ENCODE data around the gene RPS6KA5.
"Not testable (repeated sequence)": the region's sequence is repeated elsewhere in the genome, so short reads cannot be mapped to it uniquely, and the experiment has no call there.

Gene RPS6KA5

DNA sequence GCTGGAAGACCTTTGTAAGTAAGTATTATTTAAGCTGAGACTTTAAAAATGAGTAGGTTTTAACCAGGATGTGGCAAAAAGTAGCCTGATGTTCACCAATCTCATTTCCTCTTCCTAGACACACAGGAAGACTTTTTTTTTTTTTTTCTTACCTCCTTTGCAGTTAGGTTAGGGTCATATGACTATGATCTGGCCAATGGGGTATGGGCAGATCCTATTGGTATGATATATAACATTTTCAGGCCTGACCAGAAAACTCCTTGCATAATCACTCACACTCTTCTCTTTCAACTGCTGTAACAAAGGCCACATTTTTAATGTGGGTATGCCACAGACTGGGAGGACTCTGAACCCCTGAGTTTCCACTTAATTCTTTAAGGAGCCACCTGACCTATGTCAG lies 2.7 kb upstream of the RPS6KA5 start:
- DNase-seq = no peak

- DNase-seq = no peak
Measured at GRCh38 chr14:91062600-91062999, 2.2 kb upstream of the RPS6KA5 start.

DNA sequence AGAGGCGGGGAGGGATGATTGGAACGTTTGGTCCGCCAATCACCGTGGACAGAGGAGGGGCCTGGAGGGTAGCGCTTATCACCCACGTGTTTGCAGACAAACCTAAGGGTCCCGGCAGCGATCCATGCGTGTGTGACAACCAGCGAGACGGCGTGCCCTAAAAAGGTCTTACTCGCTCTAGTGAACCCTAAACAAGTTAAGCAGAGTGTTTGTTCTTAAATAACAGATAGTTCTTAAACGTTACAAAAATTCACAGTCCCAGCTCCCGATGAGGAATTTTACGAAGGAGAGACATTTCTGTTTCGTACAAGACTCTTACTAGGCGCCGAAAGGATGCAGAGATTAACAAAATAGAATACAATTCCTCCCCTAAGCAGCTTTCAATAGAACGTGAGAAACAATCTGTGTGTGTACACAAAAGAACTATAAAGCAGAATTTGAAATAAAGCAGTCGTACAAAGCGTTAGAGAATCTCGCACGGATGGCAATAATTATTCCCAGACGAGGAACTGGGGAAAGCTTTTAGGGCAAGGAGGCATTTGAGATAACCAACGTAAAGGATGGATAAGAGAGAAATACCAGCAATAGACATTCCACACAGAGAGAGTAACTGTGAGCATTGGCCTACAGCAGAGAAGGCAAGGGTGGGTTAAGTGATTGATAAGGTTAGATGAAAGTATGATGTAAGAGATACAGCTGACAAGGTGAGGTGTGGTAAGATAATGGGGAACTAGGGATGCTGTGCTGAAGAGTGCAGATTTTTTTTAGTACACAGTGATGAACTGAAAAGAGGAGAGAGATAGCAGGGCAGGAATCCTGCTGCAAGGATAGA lies 831 bp upstream of the RPS6KA5 start:
- DNase-seq = no peak

GRCh38 chr14:91059576-91060350 lies 678 bp downstream of the RPS6KA5 start:
- DNase-seq = no peak

DNA sequence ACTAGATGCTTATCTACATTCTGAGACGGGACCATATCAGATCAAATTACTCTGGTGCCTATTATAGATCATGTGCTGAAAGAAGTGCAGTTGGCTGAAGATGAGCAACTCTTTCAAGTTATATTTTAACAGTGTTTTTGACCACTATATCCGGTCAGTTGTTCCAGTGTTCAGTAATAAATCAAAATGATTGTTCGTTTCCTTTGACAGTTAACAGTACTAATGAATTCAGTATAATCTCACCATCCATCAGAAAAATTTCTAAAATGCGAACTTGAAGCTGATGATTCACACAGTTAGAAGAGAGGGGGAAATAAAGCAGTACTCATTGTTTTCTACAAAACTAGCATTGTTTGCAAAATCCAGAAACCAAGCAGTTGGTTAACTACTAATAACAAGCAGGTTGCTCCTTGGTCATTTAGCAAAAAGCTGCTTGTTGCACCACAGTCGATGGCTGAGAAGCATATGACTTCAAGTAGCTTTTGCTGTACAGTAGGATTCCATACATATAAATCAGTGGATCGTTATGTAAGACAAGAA lies 2.3 kb downstream of the RPS6KA5 start:
- DNase-seq = no peak

- no peak for DNase-seq
Measured at GRCh38 chr14:91056361-91056760, 4.1 kb downstream of the RPS6KA5 start.

GRCh38 chr14:91055016-91055415 lies 5.4 kb downstream of the RPS6KA5 start:
- no peak for DNase-seq

DNA sequence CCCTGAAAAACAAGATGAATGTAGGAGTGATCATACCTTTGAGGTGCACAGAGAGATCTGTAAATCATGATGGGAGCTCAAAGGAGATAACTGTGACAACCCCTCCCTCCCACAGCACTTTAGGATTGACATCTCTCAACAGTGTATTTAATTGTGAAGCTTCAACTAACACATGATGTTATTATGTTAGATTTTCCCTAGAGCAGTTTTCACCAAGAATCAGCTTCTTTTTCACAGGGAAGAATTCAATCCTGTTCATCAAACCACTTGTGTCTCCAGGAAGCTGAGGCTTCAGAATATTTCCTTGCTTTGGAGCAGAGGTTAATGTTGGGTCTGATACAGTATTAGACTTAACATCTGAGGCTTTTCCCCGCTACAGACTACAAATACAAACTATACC lies 11.8 kb downstream of the RPS6KA5 start:
- no peak for DNase-seq

DNA sequence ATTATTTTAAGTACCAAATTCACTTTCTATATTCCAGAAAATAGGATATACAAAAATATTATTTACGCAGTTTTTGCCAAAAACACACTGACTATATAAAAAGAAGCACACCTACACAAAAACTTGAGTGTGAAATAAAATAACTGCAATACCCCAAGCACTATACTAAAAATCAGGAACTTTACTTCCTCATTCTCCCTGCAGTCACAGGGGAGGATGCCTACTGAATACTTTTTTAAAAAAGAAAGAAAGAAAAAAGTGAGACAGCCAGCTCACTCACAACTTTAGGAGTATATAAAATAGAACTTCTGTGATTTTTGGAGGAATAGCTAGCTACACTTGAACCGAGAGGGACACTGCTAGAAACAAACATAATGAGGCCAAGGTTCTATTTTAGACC lies 12.2 kb downstream of the RPS6KA5 start:
- DNase-seq = no peak

- DNase-seq = no peak
Measured at GRCh38 chr14:91047174-91047753, 13.2 kb downstream of the RPS6KA5 start.

DNA sequence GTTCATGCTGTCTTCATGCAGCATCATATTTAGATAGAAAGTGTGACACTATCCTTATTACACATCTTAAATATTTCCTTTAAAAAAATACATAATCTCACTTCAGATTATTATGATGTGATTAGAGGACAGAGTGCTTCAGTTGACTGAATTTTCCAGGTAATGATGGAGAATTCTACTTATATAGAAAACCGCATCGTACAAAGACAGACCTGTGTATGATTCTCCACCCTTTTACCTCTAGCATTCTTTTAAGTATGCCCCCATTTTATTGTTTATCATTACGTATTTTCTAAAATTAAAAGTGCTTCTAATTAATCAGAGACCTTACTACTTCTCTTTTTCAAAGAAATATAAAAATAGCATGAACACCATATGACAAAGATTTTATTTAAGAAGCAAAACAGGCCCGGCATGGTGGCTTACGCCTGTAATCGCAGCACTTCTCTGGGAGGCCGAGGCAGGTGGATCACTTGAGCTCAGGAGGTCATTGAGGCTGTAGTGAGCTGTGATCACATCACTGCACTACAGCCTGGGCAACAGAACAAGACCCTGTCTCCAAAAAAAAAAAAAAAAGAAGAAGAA lies 13.9 kb downstream of the RPS6KA5 start:
- no peak for DNase-seq

- no peak for DNase-seq
Measured at GRCh38 chr14:91041450-91041849, 19.0 kb downstream of the RPS6KA5 start.

DNA sequence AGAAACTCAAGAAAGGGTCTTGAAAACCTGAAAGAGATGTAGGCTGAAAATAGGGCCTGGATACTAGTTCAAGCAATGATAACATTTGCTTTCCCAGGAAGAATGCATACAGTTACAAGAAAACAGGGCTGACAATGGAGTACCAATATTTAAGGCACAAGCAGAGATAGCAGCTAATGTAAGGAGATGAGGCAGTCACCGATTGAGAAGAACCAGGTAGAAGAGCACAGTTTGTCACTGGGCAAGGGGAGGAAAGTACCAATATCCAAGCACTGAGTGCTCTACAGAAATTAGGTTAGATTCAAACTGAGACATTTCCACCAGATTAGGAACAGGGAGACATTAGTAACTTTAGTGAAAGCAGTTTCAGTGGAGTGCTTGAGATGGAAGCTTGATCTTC lies 19.9 kb downstream of the RPS6KA5 start:
- no peak for DNase-seq

- no peak for DNase-seq
Measured at GRCh38 chr14:91038439-91038838, 22.0 kb downstream of the RPS6KA5 start.

GRCh38 chr14:91036741-91037469 lies 23.5 kb downstream of the RPS6KA5 start:
- no peak for DNase-seq

DNA sequence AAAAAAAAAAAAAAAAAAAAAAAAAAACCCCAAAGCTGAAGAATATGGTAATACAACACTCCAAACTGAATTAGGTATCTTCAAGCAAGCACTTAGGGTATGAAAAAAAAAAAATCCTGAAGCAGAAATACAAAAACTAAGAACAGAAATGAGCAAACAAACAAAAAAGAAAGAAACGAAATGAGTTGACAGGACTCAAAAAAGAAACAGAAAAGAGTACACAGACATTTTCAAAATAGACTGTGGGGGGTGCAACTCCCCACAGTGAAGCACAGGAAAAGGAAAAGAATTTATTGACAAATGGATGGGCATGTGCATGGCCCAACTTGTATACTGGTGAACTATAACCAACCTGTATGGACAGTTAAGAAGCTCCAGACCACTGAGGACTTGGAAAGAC lies 24.6 kb downstream of the RPS6KA5 start:
- no peak for DNase-seq

DNA sequence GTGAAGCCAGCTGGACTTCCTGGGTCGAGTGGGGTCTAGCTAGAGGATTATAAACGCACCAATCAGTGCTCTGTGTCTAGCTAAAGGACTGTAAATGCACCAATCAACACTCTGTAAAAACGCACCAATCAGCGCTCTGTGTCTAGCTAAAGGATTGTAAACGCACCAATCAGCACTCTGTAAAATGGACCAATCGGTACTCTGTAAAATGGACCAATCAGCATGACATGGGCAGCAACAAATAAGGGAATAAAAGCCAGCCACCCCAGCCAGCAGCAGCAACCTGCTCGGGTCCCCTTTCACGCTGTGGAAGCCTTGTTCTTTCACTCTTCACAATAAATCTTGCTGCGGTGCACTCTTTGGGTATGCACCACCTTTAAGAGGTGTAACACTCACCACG lies 26.1 kb downstream of the RPS6KA5 start:
- DNase-seq = not testable (repeated sequence)

GRCh38 chr14:91032248-91032647 lies 28.2 kb downstream of the RPS6KA5 start:
- no peak for DNase-seq

- DNase-seq = no peak
Measured at GRCh38 chr14:91031666-91032065, 28.8 kb downstream of the RPS6KA5 start.

GRCh38 chr14:91029456-91030217 lies 30.8 kb downstream of the RPS6KA5 start:
- DNase-seq = no peak

DNA sequence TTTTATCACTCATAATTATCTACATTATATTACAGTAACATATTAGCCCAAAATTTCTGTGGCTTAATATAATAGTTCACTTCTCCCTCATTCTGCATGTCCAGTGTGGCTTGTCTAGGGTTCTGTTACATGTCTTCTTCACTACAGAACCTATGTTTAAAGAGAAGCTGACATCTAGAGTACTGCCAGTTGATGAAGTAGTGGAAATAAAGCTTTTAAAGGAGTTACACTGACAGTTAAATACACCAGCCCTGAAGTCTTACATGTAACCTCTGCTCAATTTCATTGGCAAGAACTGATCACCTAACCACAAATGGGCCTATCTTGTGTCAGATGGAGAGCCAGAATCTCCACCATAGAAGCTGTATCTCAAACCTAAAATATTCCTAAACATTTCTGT lies 32.9 kb downstream of the RPS6KA5 start:
- DNase-seq = no peak

DNA sequence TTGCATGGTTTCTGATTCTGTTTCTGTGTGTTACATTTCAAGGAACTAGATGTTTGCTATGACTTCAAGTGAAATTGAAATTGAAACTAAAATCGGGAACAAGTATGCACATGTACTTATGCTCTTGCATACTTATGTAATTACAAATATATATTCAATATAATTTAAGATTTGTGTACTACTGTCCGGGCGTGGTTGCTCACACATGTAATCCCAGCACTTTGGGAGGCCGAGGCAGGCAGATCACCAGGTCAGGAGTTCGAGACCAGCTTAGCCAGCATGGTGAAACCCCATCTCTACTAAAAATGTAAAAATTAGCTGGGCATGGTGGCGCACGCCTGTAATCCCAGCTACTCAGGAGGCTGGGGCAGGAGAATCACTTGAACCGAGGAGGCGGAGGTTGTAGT lies 37.8 kb downstream of the RPS6KA5 start:
- not testable (repeated sequence) for DNase-seq
